KG1 (cell line): ENCODE measurements around the gene CHMP4B.

Experiments used
- DNase-seq: peaks from one replicate; lab custom pipeline; 2025; lab: John Stamatoyannopoulos, UW

The CHMP4B gene

DNA sequence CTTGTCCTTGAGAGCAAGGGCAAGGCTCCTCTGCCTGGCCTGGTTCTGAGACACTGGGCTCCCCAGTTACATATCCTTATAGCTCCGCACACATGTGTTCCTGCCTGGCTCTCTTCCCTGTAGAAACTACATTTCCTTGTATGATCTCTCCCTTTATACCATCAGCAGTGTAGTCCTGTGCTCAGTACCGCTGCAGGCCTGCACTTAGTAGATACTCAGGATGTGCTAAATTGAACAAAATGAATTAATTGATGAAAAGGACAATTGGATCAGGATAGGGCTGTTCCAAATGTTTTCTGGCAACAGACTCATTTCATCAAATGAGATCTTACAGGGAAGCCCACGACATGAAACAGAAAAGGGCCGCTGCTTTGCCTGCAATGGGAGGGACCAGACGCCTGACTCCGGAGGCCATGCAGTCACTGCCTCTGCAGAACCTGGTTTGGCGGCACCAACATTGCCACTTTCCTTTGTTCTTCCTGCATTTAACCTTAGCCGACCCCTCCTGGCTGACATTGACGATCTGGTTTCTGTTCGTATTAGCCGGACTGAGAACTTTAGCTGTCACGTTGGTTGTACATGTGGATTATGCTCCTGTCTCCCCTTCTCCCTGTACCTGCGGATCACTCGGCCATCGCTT lies 53.3 kb downstream of the CHMP4B start:
- no peak for DNase-seq

DNA sequence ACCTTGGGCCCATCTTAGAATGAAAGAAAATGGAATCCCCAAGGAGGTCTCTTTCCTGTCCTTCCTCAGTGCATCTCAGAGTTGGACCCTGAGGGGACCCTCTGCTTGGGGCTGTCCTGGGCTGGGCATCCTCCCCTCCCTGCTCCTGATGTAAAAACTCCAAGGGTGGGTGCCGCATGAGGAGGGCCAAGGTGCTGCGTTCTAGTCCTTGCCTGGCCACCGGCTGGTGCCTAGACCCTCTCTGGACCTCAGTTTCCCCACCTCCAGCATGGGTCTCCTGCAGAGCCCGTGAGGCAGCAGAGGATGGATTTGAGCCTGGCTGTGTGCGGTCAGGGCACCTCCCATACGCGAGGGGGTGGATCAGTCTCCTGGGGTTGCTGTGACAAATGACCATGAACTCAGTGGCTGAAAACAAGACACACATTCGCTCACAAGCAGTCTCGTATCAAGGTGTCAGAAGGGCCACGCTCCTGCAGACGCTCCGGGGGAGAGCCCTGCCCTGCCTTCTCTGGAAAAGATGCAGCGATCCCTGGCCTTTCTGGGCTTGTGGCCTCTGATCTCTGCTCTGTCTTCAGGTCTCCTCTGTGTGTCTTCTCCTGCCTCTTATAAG lies 54.7 kb downstream of the CHMP4B start:
- DNase-seq, result no peak

DNA sequence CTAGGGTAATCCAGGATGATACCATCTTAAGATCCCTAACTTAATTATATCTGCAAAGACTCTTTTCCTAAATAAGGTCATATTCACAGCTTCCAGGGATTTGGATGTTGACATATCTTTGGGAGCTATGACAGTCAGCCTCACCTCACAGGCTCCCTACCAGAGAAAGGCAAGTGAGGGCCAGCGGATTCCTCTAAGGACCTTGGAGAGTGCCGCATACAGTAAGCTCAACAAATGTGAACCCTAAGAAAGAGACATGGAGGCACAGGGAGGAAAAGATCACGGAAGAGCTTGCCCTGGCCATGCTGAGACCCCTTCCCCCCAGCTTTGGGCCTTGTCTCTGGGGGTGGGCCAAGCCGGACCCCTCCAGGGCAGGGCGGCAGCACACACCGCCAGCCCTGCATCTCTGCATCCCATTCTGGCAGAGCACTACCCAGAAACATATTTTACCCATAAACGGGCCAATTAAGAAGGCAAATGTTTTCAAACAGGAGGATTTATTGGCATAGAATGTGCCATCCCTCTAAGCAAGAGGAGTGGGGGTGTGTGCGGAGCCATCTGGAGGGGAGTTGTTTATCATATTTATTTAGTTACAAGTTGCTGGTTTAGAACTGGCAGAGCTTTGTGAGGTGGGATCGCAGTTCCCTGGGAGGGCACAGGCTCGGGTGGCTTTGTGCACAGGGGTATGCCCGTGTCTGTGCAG lies 55.4 kb downstream of the CHMP4B start:
- DNase-seq, result no peak

DNA sequence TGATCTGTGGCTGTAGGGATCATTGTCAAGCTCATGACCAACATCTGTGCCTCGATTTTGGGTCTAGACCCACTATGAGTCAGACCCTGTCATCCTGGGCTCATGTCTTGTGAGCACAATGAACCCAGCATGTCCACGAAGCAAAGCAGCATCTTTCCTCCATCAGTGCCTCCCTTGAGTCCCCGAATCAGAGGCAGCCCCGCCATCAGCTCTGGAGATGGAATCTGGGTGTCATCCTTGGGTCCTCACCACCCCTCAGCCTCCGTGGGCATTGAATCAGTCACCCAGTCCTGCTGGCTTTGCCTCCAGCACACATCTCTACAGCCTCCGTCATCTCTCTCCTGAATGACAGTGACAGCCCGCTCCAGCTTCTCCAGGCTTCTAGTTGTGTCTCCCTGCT lies 56.9 kb downstream of the CHMP4B start:
- no peak for DNase-seq

DNA sequence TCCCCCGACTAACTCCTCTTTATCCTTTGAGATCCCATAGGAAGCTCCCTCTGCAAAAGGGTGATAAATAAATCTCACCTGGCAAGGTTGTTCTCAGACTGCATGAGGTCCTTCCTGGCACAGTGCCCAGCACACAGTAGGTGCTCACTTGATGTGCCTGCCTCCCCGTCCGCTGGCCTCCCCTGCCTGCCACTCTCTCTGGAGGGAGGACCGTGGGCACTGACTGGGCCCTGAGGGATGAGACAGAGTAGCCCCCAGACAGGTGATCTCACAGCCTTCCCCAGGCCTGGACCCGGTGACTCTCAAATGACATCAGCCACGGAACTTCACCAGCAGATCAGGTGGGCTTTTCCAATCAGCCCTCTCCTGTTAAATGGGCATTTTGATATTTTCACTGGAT lies 57.4 kb downstream of the CHMP4B start:
- DNase-seq, result no peak

DNA sequence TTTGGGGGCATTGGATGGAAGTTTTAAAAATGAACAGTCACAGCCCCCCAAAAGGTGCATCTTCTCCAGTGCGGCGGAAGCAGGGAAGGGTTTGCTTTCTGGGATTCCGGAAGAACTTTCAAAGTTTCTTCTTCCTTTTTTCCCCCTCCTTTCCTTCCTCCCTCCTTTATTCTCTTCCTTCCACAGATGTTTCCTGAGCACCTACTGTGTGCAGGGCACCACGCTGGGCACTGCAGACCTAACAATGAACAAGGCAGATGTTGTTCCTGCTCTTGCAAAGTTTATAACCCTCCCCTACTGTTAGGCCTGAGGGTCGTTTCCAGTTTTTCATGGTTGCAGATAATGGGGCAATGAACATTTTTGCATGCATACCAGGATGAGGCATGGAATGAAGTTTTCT lies 58.1 kb downstream of the CHMP4B start:
- no peak for DNase-seq

DNA sequence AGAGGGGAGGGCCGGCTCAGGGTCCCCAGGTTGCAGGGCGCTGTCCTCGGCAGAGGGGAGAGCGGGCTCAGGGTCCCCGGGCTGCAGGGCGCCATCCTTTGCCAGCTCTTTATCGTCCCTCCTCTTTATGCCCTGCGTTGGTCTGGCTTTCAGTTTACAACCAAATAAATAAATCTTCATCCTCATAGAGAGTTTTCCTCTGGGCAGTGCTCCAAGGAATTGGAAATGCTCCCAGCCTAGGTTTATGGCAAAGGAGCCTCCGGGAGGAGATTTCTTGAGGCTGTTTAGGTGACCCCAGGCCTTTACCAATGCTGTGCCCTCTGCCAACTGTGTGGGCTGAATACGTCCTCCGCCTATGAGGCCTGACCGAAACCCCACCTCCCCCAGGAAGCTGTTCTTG lies 60.2 kb downstream of the CHMP4B start:
- DNase-seq, result no peak

DNA sequence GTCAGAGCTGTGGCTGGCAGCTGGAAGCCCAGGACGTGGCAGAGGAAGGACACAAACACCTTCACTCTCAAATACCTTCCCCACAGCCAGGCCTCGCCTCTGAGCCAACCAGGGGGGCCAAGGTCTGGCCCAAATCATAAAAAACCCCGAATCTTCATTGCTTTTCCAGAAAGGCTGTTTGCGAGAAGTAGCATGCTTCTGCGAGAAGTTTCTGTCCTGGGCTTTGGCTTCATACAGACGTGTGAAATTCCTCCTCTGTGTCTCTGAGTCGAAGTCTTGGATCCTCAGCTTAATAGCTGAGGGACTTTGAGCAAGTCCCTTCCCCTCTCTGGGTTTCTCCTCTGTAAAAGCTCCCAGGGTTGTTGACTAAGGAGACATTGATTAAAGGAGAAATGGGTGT lies 63.0 kb downstream of the CHMP4B start:
- no peak for DNase-seq

DNA sequence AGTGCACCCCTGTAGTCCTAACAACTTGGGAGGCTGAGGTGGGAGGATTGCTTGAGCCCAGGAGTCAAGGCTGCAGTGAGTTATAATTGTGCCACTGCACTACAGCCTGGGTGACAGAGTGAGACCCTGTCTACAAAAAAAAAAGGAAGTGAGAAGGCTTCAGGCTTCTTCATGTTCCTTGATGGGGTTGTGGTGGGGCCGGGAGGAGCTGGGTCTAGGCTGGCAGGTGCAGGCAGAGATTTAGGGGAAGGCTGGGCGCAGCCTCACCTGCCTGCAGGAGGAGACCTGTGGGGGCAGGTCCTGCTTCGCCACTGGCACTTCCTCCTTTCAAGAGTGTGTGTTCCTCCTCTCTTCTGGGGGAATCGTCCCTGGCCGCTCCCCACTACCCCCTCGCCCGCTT lies 63.9 kb downstream of the CHMP4B start:
- no peak for DNase-seq

DNA sequence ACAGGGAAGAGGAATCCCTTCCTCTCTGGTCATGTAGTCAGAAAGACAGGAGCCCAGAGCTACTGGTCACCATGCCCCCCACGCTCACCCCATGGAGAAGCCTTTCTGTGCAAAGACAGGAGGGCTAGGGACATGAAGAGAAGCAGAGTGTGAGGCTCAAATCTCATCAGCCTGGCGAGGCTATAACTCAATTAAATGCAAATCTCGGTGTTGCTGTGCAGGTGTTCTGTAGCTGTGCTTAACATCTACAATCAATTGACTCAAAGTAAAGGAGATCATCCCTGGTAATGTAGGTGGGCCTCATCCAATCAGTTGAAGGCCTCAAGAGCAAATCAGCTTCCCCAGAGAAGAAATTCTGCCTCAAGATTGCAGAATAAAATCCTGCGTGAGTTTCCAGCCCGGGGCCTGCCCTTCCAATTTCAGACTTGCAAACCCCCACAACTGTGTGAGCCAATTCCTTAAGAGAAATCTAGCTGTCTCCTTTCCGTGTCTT lies 64.4 kb downstream of the CHMP4B start:
- no peak for DNase-seq

DNA sequence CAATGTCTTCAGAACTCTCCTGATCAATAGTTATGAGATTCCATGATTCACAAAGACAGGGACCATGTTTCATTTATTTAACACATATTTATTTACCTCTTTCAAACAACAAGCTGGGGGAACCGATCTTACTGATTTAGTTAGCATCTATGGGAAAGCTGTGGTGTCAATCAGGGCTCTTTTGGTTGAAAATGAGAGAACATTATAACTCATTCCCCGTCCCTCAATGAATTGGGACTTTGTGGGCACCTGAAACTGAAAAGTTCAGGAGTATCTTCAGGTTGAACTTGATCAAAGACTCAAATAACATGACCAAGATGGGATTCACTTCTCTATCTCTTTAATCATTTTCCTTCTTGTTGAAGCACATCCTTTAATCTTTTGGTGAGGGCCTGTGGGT lies 67.4 kb downstream of the CHMP4B start:
- DNase-seq, result no peak

DNA sequence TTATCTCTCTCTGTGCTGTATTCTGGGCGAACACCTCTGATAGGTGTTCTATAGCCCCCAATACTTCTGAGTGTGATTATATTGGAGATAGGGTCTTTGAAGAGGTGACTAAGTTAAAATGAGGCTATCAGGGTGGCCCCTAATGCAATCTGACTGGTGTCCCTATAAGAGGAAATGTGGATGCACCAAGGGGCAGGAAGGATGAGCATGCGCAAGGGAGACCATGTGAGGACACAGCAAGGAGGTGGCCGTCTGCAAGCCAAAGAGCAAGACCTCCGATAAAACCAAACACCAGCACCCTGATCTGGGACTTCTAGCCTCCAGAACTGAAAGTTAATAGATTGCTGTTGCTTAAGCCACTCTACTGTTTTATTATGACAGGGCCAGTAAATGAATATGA lies 69.2 kb downstream of the CHMP4B start:
- no peak for DNase-seq

DNA sequence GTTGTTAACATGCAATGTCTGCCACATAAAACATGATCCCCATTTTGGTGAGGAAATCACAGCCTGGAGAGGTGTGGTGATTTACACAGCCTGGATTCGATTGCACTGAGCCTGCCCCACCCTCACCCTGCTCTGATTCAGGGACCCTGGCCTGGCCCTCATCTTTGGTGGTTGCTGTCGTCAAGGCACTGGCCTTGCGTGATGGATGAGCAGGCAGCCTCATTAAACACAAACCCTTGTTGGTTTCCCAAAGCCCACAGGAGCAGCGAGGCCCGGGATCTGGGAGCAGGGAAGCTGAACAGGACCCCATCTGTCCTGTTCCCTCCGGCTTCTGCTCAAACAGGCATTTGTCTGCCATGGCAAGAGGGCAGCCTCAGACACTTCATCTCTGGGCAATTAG lies 70.8 kb downstream of the CHMP4B start:
- no peak for DNase-seq

DNA sequence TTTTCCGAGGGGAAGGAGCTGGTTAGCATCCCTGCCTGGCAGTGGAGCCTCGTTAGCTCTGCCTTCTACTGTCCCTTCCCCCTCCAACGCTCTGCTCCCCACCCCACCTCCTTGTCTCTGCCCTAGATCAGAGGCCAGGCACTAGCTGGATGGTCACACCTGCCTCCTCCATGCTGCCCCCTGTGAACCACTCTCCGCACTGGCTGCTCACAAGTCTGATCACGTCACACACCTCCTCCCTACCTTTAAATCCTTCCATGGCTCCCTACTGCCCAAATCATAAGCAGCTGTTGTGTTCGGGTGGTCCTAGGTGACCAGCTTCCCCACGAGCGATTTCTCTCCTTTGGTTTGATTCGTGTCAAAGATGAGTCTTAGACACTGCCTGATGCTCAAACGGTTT lies 71.3 kb downstream of the CHMP4B start:
- DNase-seq, result no peak

DNA sequence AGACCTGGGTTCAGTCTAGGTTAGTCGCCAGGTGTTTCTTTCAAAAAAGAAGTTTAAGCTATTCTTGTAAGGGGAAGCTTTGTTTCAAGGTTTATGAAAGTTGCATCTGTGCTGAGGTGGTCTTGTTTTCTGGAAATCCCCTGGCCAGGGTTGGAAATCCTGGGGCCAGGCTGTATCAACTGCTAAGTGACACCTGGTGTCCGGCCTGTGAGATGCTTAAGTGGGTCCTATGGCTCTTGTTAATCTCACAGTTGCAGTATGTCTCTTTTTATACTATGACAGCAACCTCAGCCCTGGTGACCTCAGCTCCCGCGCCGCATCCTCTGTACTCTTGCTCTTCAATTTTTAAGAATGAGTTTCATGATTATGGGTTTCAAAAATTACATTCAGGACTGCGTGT lies 72.0 kb downstream of the CHMP4B start:
- no peak for DNase-seq

DNA sequence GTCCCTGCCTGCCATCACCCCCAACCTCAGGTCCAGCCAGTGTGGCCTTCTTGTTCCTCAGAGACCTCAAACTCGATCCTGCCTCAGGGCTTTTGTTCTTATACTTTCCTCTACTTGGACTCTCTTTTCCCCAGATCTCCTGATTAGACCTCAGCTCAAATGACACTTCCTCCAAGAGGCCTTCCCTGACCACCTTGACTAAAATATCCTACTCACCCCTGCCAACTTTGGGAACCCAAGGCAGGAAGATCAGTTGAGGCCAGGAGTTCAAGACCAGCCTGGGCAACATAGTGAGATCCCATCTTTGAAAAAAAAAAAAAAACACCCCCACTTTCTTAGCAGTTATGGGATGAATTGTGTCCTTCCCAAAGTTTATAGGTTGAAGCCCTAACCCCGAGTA lies 73.5 kb downstream of the CHMP4B start:
- no peak for DNase-seq

DNA sequence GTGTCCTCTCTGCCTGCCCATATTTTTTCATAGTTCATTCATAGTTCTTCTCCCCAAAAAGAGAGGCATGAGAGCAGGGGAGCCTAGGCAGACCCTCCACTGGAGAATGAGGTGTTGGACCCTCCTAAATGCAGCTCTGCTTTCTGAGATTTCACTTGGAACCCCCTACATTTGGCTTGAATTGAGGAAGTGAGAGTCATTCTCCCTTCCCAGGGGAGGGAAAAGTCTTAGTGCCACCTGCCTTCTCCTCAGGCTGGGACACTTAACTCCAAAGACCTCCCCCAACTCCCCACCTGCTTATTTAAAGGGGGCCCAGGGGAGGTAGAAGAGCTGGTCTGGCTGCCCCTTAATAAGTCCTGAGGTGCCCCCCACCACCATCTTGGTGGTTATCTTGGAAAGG lies 78.2 kb downstream of the CHMP4B start:
- no peak for DNase-seq

DNA sequence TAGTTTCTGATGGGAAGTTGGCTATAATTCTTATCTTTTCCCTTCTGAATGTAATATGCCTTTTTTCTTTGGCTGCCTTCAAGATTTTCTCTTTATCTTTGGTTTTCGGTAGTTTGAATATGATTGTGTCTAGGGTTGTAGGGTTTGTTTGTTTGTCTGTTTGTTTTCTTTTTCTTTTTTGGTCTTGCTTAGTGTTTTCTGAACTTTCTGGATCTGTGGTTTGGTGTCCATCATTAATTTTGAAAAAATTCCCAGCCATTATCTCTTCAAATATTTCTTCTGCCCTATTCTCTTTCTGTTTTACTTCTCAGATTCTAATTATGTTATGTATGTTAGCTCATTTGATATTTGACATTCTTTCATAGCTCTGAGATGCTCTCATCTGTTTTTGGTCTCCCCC lies 79.4 kb downstream of the CHMP4B start:
- no peak for DNase-seq

DNA sequence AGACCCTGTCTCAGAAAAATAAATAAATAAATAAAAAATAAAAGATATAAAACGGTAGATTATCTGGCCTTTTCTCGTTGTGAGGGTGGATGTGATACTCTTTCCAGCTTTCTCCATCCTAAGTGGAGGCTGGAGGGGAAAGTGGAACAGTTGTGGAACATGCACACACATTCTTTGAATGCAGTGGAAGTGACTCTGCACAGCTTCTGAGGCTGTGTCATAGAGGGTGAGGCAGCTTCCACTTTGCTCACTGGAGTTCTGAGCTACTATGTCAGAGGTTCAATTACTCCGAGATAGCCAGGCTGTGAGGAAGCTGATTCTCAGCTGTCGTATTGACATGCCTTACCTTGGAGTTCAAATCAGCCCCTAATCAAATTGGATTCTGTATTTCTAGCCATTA lies 82.2 kb downstream of the CHMP4B start:
- no peak for DNase-seq

DNA sequence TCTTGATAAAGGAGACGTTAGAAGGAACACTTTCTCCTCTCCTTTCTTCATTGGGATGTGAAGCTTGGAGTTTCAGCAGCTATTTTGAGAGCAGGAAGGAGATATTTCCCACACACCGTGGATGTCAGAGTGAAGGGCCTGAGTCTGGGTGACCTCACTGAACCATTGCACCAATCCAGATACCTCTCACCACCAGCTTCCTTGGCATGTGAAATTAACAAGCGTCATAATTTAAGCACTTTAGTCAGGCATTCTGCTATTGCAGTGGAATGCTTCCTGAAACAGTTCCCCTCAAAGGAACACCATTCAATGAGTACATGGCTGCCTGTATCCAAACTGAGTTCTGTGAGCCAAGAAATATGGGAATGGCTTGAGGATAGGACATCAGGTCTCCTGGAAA lies 83.7 kb downstream of the CHMP4B start:
- DNase-seq, result no peak

DNA sequence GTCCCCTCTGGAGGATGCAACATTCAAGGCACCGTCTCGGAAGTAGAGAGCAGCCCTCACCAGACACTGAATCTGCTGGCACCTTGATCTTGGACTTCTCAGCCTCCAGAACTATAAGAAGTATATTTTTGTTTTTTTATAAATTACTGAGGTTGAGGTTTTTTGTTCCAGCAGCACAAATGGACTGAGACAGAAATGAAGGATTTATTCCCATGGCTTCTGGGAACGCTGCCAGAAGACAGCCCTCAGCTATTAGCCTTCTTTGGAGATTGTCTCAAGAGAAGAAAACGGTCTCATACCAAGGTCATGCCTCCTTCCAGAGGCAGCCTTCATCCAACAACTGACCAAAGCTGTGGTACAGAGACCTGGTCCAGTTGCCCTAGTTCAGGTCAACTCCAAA lies 85.4 kb downstream of the CHMP4B start:
- DNase-seq, result no peak

DNA sequence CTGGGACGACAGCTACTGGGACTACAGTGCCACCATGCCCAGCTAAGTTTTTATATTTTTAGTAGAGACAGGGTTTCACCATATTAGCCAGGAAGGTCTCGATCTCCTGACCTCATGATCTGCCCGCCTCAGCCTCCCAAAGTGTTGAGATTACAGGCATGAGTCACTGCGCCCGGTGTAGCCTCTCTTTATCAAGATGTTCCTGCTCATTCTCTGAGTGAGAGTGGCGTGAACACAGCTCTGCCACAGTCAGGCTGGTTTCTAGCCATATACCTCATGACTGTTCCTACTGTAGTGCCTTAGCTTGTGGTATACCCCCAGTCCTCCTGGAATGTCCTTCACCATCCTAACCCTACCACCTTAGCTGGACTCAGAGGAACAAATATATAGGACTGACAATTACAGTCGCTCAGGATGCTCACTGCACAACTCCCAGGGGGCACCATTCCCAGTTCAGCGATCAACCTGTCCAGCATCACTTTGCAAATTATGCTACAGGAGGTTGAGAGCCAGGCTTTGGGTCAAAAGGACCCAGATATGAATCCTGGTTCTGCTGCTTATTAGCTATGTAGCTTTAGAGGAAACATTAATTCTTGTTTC lies 86.3 kb downstream of the CHMP4B start:
- DNase-seq, result no peak

DNA sequence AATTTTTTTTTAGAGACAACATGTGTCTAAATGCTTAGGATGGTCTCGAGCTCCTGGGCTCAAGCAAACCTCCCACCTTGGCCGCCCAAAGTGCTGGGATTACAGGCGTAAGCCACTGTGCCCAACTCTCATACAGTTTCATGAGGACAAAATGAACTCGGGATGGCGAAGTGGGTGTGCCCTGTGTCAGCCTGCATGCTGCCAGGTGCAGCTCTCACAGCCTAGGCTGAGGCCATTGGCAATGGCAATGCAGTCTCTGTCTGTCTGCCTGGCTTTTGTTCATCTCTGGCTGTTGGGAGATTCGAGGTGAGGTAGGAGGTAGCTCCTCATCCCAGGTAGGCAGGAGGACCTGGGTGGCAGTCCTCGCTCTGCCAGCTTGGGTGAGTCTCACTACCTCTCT lies 88.0 kb downstream of the CHMP4B start:
- DNase-seq, result no peak
